Ramos (cell line): ENCODE data around the gene BABAM2.
"Not testable (repeated sequence)": the region's sequence is repeated elsewhere in the genome, so short reads cannot be mapped to it uniquely, and the experiment has no call there.

ENCODE experiments used
- in situ Hi-C: fragments of 300-500 bp; cut with MboI; formaldehyde crosslinking; loops from one replicate; pipeline ENCODE4 v1.14.3; 2022; ENCODE audit warnings: low sequenced_read_pairs; ENCODE audit not compliant: unreplicated experiment

The BABAM2 gene

DNA sequence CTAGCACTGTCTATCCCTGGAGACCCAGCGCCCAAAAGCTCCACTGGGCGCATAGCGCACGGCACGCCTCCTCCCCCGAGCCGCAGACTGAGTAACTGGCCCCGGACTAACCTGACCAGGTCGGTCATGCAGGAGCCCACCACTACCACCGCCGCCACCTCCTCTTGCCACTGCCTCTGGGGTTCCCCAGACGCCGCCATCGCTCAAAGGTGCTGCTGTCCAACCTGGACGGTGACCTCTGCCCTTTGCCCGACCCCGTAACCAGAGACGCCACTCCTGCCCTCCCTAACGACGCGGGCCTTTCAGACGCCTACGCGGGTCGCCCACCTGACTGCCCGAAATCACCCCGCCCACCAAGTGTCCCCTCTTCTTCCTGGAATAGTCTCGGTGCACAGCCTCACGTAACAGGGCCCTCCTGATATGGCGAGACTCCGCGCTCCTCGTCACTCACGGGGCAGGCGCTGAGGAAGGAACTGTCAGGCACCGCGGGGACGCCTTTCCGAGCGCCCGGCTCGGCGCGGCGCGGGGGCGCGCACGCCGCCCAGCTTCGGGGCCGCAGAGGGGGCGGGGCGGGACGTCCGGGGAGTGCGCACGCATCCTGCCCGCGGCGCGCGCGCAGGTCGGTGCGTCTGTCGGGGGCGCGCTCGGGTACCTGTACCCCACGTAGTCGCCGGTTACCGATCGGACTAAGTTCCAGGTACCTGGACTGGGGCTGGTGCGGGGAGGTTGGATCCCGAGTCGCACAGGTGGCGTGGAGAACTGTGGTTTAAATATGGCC, at the start of gene BABAM2, which contains the start of gene RBKS:
TSS of gene BABAM2 (plus strand) at position 584 of the 778 bp plus-strand sequence. CDS start 3,828 bp downstream, outside the sequence.
TSS of gene RBKS (minus strand) at position 242 of the 778 bp plus-strand sequence. CDS start at position 200, 42 bp downstream.
- in situ Hi-C loops: no loop called here

DNA sequence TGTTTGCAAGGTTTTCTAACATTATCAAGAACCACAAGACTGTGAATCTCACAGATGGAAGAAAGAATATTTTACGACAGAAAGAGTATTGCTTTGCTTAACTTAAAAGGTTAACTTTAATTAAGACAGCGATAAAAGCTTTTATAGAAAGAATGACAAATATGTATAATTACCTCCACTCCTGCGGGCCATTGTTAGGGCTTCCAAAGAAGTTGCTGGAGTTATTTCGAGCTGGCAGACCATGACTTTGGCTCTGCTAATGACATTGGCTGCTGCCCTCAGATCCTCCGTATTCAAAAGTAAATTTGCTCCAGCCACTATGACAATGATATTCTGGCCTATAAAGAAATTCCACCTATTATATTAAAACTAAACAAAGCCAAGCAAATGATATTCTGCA, 47.6 kb upstream of the BABAM2 start:
- in situ Hi-C loops: no loop called here

DNA sequence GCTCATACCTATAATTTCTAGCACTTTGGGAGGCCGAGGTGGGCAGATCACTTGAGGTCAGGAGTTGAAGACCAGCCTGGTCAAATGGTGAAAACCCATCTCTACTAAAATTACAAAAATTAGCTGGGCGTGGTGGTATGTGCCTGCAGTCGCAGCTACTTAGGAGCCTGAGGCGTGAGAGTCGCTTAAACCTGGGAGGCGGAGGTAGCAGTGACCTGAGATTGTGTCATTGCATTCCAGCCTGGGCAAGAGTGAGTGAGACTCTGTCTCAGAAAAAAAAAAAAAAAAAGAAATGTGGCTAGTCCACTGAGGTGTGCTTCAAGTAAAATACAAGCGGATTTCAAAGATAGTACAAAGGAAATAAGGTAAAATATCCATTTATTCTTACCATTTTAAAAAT, 46.5 kb upstream of the BABAM2 start:
- in situ Hi-C loops: no loop called here

DNA sequence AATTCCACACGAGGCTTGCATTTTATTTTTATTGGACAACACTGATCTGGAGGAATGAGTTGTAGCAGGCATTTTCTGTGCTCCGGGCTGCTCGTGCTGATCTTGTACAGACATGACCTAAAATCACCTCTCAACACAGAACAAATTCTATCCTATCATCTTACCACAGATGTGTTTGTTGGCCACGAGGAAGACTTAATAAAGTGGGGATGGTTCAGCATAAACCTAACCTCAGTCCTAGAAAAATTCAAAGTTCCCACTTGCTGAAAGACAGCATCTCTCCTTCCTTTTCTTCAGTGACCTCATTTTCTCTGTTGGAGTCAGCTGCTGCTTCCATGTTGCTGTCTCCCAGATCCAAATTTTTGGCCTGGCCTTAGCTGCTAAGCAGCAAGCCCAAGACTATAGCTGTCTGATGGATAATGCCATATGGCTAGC, 45.7 kb upstream of the BABAM2 start:
- in situ Hi-C loops: no loop called here

DNA sequence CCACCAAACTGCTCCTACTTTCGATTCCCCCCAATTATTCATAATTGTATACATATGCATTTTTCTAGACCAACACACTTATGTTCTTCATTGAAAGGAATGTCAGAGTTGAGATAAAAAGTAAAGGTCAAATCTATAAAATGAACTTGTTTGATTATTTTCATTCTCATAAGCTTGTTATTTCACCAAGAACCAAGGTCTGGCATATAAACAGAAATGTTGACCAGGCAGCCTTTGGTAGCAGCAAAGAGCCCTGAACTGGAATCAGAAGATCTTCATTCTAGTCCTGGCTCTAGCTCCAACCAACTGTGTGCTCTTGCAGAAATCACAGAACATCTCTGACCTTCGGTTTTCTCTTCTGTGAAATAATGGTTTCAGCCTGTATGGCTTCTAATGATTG, 43.2 kb upstream of the BABAM2 start:
- in situ Hi-C loops: no loop called here

DNA sequence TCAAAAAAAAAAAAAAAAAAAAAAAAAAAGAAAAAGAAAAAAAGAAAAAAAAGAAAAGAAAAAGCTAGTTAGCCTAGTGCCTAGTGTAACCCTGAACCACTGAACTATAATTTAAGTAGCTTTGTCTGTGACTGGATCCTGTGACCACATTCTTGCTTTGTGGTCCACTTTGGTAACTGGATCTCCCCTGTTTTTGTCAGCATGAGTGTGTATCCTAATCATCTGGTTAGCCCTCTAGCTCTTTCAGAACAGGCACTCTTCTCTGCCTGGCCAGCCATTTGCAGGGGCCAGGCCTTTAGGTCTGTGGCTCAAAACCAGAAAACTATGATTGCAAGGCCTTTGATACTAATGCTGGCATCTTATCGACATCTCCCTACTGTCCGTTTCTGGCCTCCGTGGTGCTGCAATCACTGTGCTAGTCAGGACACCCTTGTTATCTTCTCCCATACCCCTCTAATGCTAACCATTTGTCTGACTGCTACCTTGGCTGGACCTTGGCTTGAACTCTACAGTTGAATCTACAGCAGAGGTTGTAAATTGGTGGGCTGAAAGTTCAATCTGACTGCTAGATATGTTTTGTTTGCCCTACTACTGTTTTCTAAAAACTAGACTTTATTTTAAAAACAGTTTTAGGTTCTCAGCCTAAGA, 40.8 kb upstream of the BABAM2 start:
- in situ Hi-C loops: no loop called here

DNA sequence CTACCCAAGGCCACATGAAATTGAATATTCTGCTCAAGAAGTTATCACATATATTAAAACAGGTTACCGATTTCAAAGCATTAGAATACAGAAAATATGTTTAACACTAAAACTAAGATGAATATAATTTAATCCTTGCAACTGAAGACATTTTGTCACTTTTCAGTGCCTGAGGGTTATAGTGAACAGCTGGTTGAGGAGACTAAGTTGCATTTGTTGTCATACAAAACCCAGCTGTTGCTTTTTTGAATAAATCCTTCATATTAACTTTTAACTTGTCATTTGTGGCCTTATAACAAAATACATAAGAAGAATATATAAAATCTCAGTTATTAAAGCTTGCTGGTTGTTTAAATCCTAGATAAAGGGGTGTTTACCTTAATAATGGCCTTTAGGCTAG, 37.8 kb upstream of the BABAM2 start:
- in situ Hi-C loops: no loop called here

DNA sequence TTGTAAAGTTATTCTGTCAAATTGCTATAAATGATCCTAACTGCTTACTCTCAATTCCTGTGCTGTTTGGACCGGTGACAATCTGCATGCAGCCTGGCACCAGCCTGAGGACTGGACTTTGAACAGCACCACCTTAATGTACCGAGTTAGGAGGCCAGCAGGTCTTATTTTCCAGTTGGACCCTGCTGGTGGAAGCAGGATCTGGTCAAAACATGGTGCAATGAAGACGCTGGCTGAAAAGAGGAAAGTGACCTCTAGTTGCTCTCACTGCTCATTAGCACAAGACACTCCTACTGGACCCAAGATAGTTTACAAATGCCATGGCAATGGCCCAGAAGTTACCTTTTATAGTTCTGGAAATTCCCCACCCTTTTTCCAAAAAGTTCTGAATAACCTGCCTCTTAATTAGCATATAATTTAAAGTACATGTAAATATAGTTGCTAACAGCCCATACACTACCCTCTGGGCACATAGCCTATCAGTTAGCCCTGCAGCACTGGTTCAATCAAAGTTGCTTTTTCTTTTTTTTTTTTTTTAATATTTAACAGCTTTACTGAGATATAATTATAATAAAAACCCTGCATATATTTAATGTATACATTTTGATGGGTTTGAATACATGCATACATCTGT, 36.2 kb upstream of the BABAM2 start:
- in situ Hi-C loops: no loop called here

DNA sequence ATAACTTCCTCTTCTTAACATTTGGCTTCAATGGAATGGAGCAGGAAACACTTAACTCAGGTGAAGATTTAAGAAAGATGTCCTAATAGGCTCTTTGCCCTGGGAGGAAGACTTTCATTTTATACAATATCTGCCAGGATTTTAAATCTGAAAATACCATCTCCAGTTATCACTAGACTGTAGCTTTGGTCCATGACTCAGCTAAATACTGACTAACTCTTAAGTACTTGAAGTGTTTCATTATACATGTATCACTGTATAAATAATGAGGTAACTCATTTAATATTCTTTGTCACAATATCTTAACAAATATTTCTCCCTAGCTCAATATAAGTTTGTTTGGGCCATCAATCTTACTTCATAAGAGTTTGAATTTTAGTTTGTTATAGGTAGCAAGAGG, 35.1 kb upstream of the BABAM2 start:
- in situ Hi-C loops: no loop called here

DNA sequence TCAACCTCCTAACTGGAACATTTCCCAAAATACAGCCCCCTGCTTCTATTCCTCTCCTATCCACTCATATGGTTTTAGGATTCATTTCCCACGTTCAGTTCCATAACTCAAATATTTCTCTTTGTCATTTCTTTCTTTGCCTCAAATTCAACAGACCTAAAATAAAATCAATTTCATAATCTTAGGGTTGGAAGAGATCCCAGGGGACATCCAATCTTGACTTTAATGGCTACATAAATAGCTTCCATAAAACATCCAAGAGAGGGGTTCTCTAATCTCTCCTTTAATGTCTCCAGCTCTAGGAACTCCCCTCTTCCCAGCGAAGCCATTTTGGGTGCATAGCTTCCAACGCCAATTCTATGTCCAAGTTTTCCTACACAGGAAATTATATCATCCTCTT, 34.1 kb upstream of the BABAM2 start:
- in situ Hi-C loops: no loop called here

DNA sequence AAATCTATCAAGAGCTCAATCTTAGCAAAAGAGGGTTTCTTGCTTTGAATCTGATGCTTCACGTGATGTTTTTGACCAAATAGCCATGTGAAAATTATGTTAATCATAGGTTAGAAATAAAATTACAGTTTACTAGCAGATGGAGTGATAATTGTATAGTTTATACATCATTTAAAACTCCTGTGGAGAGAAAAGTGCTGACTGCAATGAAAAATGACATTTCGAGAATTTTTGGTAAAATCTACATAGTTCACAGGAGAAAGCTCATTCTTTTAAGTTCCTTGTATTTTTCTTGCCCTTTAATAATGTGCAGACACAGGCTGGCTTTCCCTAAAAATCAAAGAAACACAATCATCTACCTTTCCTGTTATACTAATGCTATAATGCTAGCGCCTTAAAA, 33.6 kb upstream of the BABAM2 start:
- in situ Hi-C loops: no loop called here

DNA sequence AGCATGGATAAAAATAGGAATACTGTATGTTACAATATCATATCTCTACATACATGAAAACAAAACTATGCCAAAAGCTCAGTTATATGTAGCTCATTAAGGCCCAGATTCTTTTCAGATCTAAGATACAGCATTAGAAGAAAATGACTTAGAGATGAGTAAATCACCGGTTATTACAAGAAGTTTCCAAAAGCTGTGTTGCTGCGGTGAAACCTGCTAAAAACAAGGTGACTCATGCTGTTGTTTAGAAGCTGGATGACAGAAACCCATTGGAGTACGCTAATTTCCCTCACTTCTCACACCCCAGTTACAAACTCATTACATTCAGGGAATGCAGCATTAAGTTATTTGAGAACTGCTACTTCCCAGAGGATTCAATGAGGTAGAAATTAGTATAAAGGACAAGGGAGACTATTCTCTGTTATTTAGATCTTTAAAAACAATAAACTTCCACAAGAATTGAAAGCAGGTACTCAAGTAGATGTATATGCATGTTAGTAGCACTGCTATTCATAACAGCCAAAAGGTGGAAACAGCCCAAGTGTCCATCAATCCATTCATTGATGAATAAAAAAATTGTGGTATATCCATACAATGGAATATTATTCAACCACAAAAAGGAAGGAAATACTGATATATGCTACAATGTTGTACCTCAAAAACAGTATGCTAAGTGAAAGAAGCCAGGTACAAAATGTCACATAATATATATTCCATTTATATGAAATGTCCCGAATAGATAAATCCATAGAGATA, 32.9 kb upstream of the BABAM2 start:
- in situ Hi-C loops: no loop called here

DNA sequence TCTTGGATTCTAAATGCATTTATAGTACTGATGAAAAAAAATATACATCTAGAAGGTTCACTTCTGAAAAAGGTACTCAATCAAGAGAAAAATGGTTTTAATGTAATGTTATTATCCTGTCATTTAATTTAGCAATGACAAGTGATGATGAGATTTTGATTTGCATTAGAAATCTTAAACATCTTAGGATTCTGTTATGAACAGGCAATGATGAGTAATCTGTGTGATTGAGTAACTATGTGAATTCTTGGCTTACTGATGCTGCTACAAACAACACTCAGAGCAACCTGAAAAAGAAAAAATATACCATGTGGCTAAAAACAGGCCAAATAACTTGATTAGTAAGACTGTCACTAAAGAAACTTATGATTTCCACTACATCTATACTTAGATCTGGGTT, 30.4 kb upstream of the BABAM2 start:
- in situ Hi-C loops: no loop called here

DNA sequence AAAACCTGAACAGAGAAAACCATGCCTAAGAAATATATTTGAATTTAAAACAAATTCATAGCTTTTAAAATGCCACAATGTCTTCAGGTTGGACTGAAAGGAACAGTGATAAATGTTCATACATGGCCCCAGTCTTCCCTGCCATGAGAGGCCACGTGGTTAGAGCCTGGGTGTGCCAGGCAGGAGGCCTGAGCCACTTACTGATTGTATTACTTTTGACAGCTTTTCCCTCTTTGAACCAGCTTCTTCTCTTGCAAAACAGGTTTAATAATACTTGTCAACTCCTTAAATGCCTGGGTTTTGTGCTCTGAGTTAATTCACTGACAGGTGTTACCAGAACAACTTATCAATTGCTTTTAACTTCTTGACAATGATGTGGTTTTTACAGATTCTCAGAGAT, 27.4 kb upstream of the BABAM2 start:
- in situ Hi-C loops: no loop called here

DNA sequence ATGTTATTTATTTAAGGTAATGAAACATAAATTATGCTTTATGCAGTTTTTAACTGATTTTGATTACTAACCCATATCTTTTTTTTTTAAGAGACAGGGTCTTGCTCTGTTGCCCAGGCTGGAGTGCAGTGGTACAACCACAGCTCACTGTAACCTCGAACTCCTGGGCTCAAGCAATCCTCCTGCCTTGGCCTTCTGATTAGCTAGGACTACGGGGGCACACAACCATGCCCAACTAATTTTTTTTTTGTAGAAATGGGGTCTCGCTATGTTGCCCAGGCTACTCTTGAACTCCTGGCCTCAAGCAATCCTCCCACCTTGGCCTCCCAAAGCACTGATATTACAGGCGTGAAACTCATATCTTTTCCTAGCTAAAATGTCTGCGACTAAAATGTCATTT, 26.6 kb upstream of the BABAM2 start:
- in situ Hi-C loops: not testable (repeated sequence)

DNA sequence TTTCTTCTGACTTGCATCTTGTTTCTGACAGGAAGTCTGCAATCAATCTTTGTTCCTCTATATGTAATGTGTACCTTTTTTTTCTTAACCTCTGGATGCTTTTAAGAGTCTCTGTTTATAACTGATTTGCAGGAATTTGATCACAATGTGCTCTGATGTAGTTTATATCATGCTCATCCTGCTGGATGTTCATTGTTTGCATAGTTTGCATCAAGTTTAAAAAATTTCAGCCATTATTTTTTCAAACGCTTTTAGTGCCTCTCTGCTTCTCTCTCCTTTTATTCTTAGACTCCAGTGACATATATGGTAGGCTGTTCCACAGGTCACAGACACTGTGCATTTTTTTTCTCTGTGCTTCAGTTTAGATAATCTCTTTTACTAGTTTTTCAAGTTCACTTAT, 24.3 kb upstream of the BABAM2 start:
- in situ Hi-C loops: no loop called here

DNA sequence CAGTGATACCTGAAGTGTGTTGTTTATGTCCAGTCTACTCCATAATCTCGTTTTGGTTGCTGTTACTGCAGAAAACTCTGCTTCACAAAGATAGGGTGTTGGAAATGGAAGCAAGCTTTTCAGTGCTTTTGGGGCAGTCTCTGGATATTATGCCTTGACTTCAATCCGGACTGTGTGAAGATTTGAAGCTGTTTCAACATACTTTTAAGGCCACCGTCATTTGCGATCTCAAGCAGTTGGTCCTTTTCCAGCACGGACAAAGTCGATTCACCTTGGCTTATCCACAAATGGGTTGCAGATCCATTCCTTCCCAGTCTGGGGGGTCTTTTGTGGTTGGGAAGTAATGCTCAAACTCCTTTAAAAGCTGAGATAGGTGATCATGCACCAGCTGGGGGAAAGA, 20.8 kb upstream of the BABAM2 start:
- in situ Hi-C loops: no loop called here

DNA sequence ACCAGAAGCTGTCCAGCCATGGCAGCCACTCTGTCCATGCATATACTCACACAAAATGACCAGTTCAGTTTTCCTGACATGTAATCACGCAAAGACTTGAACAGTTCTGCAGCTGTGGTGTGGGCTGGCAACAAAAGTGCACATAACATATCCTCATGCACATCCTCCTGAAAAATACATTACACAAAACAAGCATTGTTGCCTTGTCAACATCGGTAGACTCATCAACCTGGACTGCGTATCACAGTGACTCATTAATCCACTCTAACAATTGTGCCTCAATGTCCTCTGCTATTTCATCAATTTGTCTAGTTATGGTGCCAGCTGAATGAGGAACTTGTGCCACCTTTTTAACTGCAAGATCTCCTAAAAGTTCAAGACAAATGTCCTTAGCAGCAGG, 19.8 kb upstream of the BABAM2 start:
- in situ Hi-C loops: no loop called here

DNA sequence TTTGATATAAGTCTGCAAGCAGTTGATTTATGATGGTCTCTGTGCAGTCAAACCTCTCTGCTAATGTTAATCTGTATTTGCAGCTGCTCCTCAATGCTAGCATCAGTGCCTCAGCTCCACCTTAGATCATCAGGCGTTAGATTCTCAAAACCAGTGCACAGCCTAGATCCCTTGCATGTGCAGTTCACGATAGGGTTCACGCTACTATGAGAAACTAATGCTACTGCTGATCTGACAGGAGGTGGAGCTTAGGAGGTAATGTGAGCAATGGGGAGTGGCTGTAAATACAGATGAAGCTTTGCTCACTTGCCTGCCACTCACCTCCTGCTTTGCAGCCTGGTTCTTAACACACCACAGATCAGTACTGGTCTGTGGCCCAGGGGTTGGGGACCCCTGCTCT, 18.7 kb upstream of the BABAM2 start:
- in situ Hi-C loops: no loop called here

DNA sequence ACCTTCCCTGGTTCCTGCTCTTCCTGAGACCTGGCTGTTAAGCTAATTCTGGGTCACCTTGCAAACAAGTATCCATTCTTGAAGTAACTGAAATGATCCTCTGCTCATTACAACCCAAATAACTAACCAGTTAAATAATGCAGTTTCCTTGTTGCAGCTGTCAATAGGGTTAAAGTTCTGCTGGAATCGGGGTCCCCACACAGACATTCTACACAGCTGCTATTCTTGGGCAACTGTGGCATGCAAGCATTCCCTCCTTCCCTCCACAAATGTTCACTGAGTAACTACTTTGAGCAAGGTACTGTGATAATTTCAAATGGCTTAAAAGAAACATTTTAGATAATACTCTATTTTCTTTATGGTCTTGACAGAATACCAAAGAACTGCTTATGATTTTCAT, 17.4 kb upstream of the BABAM2 start:
- in situ Hi-C loops: no loop called here
